Stimulated activated CD8-positive, alpha-beta memory T cell treated with anti-CD3 and anti-CD28 coated beads, Interleukin-12 subunit alpha, Interleukin-12 subunit beta, amount 100 ng/mL, for 24 hours (primary cell): ENCODE measurements around the gene KCNJ6.
"Not testable (repeated sequence)": the region's sequence is repeated elsewhere in the genome, so short reads cannot be mapped to it uniquely, and the experiment has no call there.

Source experiments
- DNase-seq: peaks from one replicate; pipeline ENCODE4 v3.0.0-alpha.2; 2020; ENCODE audit errors: extremely low read depth

Gene KCNJ6

DNA sequence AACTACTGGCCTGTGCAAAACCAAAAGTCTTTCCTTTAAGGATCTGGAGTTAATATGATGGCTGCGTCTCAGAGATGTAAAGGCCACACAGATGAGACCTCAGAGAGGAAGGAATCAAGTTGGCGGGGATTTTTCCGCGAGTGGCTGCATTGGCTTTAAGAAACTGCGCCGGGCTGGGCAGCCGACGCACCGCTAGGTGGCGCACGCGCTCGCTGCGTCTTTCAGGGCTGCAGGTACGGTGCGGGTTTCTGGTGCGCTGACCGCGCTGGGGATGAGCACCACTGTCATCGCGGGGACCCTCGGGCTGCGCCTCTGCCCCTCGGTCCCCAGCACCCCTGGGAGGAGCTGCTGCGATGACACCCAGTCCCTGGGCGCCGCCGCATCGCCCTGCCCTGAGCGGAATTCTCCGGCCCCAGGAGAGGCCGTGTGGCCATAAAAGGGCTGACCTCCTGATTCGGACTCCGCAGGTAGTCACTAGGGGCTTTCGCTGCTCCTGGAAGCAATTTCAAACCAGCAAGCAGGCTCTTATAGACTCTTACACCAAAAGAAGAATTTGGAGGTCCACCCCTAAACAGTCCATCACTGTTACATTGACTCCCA is 241.0 kb downstream of the KCNJ6 start:
- no peak for DNase-seq

DNA sequence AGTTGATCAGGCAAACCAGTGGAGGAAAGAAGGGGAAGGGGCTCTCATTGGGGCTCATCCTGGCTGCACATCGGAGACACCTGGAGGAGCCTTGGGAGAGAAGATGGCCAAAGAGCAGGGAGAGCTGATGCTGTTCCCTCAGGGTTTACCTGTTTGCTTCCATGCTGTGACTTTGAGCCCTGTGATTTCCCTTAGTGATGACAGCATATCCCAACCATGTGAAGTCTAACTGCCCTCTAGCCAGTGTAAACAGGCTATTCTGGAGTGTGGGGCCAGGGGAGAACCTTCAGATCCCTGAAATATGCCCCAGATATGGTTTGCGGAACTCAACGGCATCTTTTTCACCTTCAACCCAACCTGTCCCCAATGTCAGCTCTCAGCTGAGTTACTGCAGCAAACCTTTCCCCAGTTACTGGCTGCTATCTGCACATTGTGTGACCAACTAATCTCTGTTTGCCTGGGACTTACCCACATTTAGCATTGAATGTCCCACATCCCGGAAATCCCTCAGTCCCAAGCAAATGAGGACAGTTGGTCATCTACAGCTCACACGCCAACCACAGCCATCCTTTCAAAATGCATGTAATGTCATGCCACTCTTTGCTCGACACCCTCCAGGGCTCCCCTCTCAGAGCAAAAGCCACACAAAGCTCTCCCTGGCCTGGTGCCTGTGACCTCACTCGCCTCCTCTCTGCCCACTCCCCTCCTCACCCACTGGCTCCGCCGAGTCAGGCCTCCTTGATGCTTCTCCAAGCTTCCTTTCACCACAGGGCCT is 242.3 kb downstream of the KCNJ6 start:
- DNase-seq: no peak

DNA sequence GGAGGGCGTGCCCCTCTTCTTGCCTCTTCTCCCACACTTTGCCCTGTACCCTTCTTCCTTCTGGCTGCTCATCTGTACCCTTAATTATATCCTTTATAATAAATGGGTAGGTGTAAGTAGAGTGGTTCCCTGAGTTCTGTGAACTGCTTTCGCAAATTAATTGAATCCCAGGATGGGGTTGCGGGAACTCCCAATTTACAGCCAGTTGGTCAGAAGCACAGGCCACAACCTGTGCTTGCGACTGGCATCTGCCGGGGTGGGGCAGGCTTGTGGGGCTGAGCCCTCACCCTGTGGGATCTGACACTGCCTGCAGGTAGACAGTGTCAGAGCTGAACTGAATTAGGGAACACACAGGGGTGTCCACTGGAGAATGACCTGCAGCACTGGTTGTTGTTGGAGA is 244.9 kb downstream of the KCNJ6 start:
- DNase-seq: no peak

DNA sequence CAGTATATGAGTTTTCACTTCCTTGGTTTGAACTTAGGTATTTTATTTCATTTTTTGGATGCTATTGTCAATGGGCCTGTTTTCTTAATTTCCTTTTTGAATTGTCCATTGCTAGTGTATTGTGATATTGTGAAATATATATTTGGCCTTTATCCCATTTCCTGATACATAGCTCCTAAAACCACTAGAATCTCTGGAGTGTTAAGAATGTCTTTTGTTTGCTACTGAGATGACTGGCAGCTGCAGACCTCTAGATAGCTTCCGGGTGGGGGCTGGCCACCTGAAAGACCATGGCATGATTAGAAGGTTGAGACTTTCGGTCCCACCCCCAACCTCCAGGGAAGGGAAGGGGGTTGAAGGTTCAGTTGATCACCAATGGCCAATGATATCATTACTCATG is 245.4 kb downstream of the KCNJ6 start:
- DNase-seq: no peak

DNA sequence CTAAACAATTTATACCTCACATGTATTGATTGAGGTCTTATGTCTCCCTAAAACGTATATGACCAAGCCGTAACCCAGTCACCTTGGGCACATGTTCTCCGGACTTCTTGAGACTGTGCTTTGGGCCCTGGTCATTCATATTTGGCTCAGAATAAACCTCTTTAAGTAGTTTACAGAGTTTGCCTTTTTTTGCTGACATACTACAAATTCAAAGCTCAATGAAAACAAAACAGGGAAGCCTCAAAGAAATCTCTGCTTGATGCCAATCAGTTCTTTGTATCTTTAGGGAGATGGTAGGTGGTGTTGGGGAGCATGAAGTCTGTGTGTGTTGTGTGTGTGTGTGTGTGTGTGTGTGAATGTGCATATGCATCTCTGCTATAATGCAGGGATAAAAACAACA is 247.0 kb downstream of the KCNJ6 start:
- DNase-seq: no peak

DNA sequence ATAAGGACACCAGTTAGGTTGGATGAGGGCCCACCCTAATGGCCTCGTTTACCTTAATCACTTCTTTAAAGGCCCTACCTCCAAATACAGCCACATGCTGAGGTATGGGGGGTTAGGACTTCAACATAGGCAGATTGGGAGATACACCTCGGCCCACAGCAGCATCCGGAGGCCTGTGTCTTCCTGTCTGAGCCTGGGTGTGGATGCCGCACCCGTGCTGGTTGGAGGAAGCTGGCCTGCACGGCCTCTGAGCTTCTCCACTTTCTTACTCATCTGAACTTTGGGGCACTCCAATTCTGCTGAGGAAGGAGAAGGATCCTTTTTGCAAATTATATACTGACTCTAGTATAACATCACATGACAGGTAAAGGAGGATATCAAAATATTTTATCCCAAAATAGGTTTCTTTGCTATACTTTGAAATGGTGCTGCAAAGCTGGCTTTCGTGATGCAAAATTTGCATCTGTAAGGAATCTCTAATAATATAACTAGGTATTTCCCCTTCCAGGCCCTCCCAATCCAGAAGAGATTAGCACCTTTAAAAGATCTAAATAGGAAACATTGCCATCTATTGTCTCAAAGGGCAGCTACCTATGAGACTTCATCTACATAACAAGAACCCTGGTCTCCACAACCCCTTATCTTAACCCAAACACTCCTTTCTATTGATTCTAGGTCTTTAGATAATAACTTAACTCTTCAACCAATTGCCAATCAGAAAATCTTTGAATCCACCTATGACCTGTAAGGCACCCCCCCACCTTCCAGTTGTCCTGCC is 247.6 kb downstream of the KCNJ6 start:
- no peak for DNase-seq

DNA sequence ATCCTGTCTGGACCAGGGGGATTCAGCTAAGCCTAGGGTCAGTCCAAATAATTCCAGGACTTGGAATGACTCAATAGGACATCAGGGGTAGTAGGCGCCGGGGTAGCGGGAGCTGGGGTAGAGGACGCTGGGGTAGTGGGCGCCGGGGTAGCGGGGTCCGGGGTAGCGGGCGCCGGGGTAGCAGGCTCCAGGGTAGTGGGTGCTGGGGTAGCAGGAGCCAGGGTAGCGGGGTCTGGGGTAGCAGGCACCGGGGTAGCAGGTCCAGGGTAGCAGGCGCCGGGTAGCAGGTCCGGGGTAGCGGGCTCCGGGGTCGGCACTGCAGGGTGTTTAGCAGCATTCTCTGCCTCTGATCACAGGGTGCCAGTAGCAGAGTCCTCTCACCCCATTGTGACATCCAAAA is 248.9 kb downstream of the KCNJ6 start:
- no peak for DNase-seq

DNA sequence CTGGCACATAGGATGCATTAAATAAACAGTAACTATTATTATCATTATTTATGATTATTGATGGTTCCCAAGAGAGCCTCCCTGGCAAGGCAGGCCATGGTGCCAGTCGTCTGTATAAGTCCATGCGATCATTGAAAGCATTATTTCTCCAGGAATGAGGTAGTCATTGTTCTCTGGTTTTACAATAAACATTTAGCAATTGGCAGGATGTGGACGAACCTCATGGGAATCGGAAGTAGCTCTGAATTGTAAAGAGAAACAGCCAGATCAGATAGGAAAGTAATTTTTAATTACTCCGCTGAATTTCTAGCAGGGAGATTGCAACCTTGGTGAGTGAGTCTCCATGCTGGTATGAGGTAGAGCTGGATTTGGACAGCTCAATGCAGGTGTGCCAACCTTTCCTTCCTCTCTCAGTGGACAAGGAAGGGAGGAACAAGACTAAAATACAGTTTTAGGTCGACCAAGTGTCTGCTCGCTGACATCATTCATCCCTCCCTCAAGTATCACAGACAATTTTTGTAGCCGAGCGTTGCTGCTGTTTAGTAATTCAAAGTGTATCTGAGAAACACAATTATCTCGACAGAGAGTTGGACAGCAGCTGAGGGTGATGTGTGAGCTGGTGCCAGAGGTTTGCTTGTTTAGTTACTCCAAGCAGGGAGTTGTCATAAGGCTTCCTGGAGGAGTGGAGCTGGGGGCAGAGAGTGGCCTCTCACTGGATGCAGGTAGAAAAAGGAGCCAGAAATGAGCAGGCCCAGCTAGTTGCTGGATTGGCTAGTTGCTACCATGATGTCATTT is 250.8 kb downstream of the KCNJ6 start:
- no peak for DNase-seq

DNA sequence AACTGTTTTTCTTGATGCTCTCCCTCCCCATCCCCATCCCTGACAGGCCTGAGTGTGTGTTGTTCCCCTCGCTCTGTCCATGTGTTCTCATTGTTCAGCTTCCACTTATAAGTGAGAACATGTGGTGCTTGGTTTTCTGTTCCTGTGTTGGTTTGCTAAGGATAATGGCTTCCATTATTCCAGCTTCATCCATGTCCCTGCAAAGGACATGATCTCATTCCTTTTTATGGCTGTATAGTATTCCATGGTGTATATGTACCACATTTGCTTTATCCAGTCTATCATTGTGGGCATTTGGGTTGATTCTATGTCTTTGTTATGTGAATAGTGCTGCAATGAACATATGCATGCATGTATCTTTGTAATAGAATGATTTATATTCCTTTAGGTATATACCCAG is 254.0 kb downstream of the KCNJ6 start:
- not testable (repeated sequence) for DNase-seq

DNA sequence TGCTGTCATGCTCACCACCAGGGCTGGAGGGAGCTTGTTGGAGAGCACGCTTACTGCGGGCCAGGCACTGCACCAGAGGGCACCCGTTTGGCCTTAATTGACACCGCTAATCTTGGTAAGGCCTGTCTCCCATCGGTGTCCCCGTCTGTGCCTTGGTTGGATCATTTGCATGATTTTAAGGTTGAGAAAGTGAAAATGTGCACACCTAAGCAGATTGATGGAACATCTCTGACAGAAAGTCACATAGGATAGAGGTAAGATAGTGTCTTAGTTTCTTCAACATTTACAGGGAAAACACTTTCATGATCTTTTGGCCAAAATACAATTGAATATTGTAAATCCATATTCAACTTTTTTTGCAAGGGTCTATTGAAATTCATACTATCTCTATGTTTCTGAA is 255.5 kb downstream of the KCNJ6 start:
- no peak for DNase-seq

DNA sequence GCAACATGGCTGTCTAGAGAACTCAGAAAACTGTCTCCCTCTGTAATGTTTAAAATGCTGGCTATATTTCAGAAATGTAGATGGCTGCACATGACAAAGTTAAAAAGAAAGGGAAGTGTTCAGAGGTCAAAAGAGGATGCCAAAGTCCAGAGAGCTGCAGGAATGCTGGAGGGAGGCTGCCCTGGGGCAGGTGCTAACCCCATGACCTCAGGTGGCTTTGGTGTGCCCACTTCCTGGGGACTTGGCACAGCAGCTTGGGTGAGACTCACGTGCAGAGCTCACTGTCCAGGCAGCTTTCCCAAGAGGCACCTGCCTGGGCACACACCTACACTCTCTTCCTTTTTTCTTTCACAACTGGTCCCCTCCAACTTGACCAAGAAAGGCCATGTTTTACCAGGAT is 256.4 kb downstream of the KCNJ6 start:
- DNase-seq: no peak

DNA sequence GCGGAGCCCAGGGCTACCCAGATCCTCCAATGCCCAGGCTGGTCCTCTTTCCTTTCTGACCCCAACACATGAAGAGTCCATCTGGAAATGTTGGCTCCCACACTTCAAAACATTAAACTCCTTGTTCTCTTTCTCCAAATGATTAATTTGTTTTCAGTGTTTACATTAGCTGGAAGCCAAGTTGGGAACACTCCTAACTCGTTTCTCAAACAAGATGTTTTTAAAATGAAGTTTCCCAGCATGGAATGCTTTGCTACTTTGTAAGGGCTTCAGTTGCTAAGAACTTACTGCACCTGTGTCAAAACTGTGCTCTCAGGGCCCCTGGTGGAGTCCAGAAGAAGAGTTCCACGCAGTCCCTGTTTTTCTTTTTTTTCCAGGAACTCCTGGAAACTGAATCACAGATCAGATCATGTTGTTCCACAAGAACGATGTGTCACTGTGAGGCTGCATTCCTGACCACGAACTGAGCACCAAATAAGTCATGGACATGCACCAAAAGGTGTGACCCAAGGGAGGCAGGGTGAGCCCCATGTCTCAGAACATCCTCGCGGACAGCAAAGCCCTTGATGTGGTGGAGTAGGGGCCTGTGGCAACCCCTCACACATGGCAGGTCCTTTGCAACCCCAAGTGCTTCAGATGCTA is 257.3 kb downstream of the KCNJ6 start:
- no peak for DNase-seq

DNA sequence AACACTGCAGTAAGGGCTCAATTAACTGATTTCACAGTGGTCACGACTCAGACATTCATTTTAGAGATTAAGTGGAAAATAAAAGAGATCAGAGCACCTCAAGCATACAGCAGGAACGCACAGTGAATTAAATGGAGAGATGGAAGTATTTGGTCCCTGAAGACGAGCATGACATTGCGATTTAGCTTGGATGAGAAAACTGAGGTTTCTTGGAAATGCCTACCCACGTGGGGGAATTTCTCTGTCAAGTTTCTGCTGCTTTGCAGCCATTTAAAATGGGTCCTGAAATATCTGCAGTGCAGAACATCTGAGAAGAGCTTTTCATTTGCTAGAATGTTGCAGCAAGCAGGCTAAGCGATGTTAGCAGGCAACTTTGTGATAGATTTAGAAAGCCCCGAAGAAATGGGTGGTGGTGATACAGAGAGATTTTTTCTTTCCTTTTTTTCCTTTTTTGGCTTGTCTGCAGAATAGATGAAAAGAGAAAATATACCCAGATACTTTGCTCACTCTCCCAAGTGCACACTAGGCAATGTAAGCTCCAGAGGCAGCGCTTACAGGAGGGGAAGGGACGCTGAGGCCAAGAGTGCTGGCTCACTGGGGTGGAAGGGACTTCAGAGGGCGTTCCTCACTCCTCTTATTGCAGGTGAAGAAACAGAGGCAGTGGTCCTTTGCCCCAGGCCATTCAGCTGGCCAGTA is 258.0 kb downstream of the KCNJ6 start:
- no peak for DNase-seq

DNA sequence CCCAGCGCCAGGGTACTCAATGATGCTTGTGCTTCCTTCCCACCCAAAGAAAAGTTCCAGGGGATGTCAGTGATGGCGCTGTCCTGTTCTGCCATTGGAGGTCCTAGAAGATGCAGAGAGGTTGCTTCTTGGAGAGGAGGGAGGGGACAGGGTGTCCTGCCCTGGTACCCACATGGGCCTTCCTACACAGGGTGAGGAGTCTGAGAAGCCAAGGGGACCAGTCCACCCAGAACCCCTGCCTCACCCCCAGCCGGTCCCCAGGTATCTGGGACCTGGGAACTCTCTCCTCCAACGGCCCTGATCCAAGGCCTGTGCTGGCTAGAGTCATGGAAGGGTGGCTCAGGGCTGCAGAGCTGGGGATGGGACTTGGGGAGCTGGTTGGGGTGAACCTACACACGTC is 259.4 kb downstream of the KCNJ6 start:
- DNase-seq: no peak

DNA sequence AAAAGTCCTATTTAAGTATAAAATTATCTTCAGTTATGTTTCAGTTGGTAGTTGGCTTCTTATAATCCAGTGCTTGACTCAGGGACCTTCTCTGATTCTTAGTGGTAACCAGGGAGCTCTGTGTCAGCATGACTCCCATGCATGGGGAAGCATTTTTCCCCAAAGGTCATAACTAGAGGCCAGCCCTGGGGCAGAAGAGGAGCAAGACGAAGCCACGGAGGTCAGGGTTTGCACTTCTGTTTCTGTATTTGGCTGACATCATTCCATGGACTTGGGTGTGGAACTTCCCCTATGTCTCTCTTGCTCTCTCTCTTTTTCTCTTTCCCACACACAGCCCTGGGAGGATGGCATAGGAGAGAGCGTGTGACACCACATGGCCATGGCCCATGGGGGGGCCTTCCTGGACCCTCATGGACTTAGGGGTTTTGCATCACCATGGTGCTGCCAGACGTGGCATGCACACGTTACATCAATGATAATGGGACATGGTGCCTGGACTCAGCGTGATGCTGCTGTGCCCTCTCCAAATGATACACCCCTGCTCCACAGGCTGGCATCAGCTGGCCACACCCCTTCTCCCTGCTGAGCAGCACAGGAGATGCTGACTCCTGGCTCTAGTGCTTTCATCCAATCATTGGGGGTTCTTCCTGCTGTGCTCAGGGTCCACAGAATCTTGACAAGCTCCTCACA is 260.5 kb downstream of the KCNJ6 start:
- DNase-seq: no peak

DNA sequence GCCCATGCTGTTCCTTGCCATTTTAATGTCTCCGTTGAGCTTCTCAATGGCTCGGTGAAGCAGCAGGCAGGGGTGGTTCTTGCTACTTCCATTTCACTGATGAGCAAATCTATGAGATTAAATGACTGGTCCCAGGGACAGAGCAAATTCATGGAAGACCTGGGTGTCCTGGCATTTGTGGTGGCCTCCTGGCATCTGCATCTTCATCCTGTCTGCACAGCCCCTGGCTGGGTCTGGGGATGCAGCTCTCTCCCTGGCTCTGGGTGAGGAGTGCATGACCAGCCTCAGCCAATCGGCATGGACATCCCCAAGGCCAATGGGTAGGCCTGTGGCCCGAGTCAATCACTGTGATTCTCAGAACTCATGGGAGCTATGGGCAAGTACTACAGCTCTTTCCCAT is 261.7 kb downstream of the KCNJ6 start:
- DNase-seq: no peak

DNA sequence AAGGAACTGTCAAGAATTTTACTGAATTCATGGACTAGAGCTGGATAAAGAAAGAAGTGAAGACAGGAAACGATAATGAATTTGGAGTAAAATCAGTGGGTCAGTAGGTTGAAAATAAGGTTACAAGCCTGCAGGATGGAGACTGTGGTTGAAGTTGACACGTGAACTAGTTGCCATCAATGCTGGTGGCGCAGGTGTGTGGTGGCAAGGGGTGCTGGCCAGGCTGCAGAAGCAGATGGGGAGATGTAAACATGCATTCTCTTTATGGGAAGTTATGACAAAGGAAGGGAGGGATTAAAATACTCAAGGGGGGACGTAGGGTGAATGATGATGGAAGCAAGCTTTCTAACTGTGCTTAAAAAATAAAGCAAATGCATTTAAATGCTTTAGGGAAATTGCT is 263.1 kb downstream of the KCNJ6 start:
- DNase-seq: no peak

DNA sequence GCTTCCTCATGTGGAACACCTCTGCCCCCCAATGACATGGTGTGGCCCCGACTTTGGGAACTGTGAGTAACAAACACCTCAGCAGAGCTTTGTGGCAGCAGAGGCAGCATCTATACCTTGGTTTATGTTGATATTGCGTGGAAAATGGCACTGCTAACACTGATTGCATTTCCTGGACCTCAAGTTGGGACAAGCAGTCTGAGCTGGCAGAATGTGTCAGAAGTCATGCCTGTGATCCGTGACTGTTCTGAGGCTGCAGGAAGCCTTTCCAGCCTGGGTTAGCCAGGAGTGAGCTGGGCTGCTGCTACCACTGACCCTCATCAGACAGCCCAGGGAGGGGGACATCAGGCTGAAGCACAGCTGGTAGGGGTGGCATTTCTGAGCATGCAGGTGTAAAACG is 268.5 kb downstream of the KCNJ6 start:
- no peak for DNase-seq

DNA sequence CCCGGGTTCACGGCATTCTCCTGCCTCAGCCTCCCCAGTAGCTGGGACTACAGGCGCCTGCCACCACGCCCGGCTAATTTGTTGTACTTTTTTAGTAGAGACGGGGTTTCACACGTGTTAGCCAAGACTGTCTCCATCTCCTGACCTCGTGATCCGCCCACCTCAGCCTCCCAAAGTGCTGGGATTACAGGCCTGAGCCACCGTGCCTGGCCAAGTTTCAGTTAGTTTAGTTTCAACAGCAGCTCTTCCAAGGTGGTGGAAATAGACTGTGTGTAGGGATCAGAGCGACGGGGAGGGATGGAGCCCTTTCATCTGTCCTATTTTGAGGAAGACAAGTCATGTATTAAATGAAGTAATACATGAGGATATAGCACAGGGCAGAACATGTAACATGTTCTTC is 269.5 kb downstream of the KCNJ6 start:
- DNase-seq: not testable (repeated sequence)

DNA sequence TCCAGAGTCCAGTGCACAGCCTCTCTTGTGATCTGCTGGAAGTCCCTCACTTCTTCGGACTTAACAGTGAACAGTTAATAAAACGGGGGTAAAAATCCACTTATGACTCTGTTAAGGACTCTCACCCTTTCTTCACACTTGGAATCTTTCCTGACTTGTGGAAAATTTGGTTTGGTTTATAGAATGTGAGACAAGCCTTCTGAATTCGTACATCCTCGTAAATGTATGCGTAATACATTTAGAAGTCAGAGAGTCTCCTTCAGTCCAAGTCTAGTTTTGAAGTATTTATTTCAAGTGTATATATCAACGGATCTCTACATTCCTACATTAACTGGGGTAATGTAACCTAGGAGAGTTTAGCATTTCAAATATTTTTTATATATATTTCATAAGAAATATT is 270.4 kb downstream of the KCNJ6 start:
- no peak for DNase-seq

DNA sequence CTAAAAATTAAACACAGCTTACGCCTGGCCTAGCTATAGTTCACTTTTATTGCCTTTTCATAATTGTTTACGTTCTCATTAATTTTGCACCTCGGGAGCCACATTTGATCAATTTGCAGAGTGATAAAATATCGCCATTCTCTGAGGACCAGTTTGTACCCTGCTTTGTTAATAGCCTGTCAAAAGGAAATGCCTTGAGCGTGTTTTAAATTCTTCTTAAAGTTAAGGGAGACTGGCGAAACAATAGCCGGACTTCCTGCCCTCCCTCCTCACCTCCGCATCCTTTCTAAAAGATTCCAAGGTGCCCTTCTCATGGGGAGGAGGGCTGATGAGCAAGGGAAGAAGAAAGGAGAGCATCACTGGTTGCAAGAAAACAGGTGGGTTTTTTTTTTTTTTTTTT is 271.6 kb downstream of the KCNJ6 start:
- no peak for DNase-seq
